Trophoblast cell (in vitro differentiated cells and primary cell): ENCODE data around the gene SNPH.

Experiments
- DNase-seq, 2 donors: peaks; one replicate each; pipeline ENCODE4 v3.0.0-alpha.2; 2016
- H2AFZ ChIP-seq: 2 replicates; pipeline ENCODE4 v1.6.1; 2013; ENCODE audit warnings: low read length, moderate library complexity, mild to moderate bottlenecking; ENCODE audit not compliant: insufficient read depth, poor library complexity
- H2AK5ac ChIP-seq: 2 replicates; pipeline ENCODE4 v1.6.1; 2013; ENCODE audit warnings: mild to moderate bottlenecking, low read length
- H2BK120ac ChIP-seq: 2 replicates; pipeline ENCODE4 v1.6.1; 2013; ENCODE audit warnings: low read length, mild to moderate bottlenecking, moderate library complexity; ENCODE audit not compliant: insufficient read depth, poor library complexity
- H2BK12ac ChIP-seq: 2 replicates; pipeline ENCODE4 v1.6.1; 2013; ENCODE audit warnings: mild to moderate bottlenecking, low read length, moderate library complexity
- H2BK5ac ChIP-seq: 2 replicates; pipeline ENCODE4 v1.6.1; 2013; ENCODE audit warnings: low read length, low read depth, moderate library complexity, mild to moderate bottlenecking; ENCODE audit not compliant: poor library complexity
- H3K14ac ChIP-seq: 2 replicates; pipeline ENCODE4 v1.6.1; 2013; ENCODE audit warnings: mild to moderate bottlenecking, low read length
- H3K18ac ChIP-seq: 2 replicates; pipeline ENCODE4 v1.6.1; 2013; ENCODE audit warnings: mild to moderate bottlenecking, low read length
- H3K23ac ChIP-seq: 2 replicates; pipeline ENCODE4 v1.6.1; 2013; ENCODE audit warnings: low read length
- H3K27ac ChIP-seq: 2 replicates; pipeline ENCODE4 v1.5.1; 2013; ENCODE audit warnings: low read depth, mild to moderate bottlenecking, inconsistent platforms, low read length, moderate library complexity
- H3K27me3 ChIP-seq: 2 replicates; pipeline ENCODE4 v1.6.1; 2013; ENCODE audit warnings: inconsistent platforms, mild to moderate bottlenecking, low read length, moderate library complexity; ENCODE audit not compliant: insufficient read depth
- H3K36me3 ChIP-seq, 2 experiments: 1 replicate in 1 of 2; 2 replicates in 1 of 2; pipeline ENCODE4 v1.6.1; 2013; ENCODE audit warnings: low read length in 2 of 2, mild to moderate bottlenecking in 2 of 2, moderate library complexity in 1 of 2; ENCODE audit not compliant: insufficient read depth in 2 of 2, control insufficient read depth in 1 of 2
- H3K4ac ChIP-seq: 2 replicates; pipeline ENCODE4 v1.6.1; 2013; ENCODE audit warnings: low read depth, mild to moderate bottlenecking, low read length, moderate library complexity
- H3K4me1 ChIP-seq, 2 experiments: 1 replicate in 1 of 2; 2 replicates in 1 of 2; pipeline ENCODE4 v1.6.1; 2013; ENCODE audit warnings: low read length in 2 of 2, mild to moderate bottlenecking in 2 of 2, moderate library complexity in 1 of 2; ENCODE audit not compliant: insufficient read depth in 2 of 2, control insufficient read depth in 1 of 2
- H3K4me2 ChIP-seq: 2 replicates; pipeline ENCODE4 v1.6.1; 2013; ENCODE audit warnings: inconsistent platforms, mild to moderate bottlenecking, low read length, moderate library complexity
- H3K4me3 ChIP-seq: 2 replicates; pipeline ENCODE4 v1.5.1; 2013; ENCODE audit warnings: mild to moderate bottlenecking, low read depth, low read length, inconsistent platforms
- H3K79me1 ChIP-seq: one replicate; pipeline ENCODE4 v1.6.1; 2013; ENCODE audit warnings: low read length
- H3K79me2 ChIP-seq: 2 replicates; pipeline ENCODE4 v1.6.1; 2013; ENCODE audit warnings: low read length, mild to moderate bottlenecking; ENCODE audit not compliant: control insufficient read depth, insufficient read depth, poor library complexity
- H3K9ac ChIP-seq: 2 replicates; pipeline ENCODE4 v1.6.1; 2013; ENCODE audit warnings: mild to moderate bottlenecking, low read length
- H3K9me3 ChIP-seq: 2 replicates; pipeline ENCODE4 v1.6.1; 2013; ENCODE audit warnings: low read depth, mild to moderate bottlenecking, control low read depth, inconsistent platforms, low read length; ENCODE audit not compliant: insufficient read depth
- H4K12ac ChIP-seq: 2 replicates; pipeline ENCODE4 v1.6.1; 2013; ENCODE audit warnings: low read depth, mild to moderate bottlenecking, low read length, moderate library complexity
- H4K8ac ChIP-seq: 2 replicates; pipeline ENCODE4 v1.6.1; 2013; ENCODE audit warnings: low read depth, mild to moderate bottlenecking, low read length, moderate library complexity
- H4K91ac ChIP-seq: one replicate; pipeline ENCODE4 v1.6.1; 2013; ENCODE audit warnings: low read depth, mild to moderate bottlenecking, low read length, moderate library complexity
- WGBS: extraction: QIAGEN DNeasy Blood & Tissue Kit; methylation state at CpG from one replicate; pipeline ENCODE4 v1.1.7; 2013; ENCODE audit warnings: missing lambda C conversion rate; ENCODE audit not compliant: insufficient read length, insufficient coverage; ENCODE audit errors: extremely low coverage; 5-methylcytosine and 5-hydroxymethylcytosine counted together

The SNPH gene

DNA sequence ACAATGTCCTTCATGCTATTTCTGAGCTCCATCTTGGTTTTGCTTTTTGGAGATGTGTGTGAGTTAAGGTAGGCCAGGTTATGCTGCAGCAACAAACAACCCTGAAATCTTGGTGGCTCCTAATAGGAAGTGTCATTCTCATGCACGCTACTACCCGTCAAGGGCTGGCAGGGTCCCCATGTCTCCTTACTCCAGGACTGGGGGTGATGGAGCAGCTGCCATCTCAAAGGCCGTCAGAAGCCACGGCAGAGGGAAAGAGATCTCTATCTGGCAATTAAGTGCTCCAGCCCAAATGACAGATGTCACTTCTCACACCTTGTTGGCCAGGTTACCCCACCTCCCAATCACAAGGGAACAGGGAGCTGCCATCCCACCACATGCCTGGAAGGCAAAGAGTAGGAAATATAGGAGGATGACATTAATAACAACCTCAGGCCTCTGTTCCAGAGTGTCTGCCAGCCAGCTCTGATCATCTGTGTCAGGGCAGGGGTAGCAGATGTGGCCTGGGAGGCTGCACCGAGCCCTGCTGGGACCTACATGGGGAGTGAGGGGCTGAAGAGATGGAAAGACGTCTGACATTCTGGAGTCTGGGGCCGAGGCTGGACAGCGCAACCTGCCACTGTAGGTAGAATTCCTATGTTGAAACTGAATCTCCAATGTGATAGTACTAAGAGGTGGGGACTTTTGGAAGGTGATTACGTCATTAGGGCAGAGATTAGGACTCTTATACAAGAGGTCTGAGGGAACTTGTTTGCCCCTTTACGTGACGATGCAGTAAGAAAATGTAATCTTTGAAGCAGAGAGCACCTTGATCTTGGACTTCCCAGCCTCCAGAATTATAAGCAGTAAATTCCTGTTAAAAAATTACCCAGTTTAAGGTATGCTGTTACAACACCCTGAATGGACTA is 67.6 kb downstream of the SNPH start:
- H3K36me3 ChIP-seq = peaks cover 5 to 9% of the 10 kb centered on the region in 2 experiments

DNA sequence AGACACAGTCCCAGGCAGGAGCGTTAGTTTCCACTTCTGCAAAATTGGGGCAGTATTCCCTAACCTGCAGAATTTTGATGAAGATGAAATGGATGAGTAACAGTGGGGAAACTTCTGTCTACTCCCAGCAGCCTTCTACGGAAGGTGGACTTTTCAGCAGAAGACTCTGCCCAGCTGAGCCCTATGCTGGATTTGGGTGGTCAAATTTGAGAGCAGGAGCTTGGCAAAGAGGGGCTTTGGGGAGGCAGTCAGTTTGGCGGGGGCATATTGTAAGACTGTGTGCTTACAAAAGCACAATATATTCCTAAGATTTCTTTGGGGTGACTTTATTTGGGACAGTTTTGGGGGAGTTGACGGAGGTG is 68.3 kb downstream of the SNPH start:
- H4K8ac ChIP-seq = no peak overlapping the region
- H3K4me3 ChIP-seq = no peak overlapping the region
- peaks cover 5 to 9% of the 10 kb centered on the region in 2 experiments for H3K36me3 ChIP-seq
- H3K23ac ChIP-seq = no peak overlapping the region
- H3K79me2 ChIP-seq = no peaks in the 10 kb centered on the region
- no peak overlapping the region for H3K18ac ChIP-seq
- no peak overlapping the region for H3K27ac ChIP-seq
- H3K9me3 ChIP-seq = no peaks in the 10 kb centered on the region
- no peak for DNase-seq
- no peak overlapping the region for H3K4me2 ChIP-seq
- H2AFZ ChIP-seq = no peak overlapping the region
- H4K12ac ChIP-seq = no peak overlapping the region
- no peak overlapping the region for H2BK120ac ChIP-seq
- no peaks in the 10 kb centered on the region for H3K79me1 ChIP-seq
- H2BK12ac ChIP-seq = no peak overlapping the region
- no peak overlapping the region for H3K4ac ChIP-seq
- no peak overlapping the region for H2AK5ac ChIP-seq
- no peak overlapping the region for H2BK5ac ChIP-seq
- H4K91ac ChIP-seq = no peak overlapping the region
- no peaks in the 10 kb centered on the region for H3K27me3 ChIP-seq
- WGBS = no CpG with 5 or more reads among the region's 4 CpGs
- H3K4me1 ChIP-seq = peaks cover 2 to 9% of the 10 kb centered on the region in 2 experiments
- H3K14ac ChIP-seq = no peak overlapping the region
- no peak overlapping the region for H3K9ac ChIP-seq

More for the DNA sequence above, 67.6 kb downstream of the SNPH start:
- Histone ChIP-seq H3K9me3 (no peaks in the 10 kb centered on the region), H3K79me1 (no peaks in the 10 kb centered on the region), H2BK12ac (no peak overlapping the region), H3K27ac (no peak overlapping the region), H2AFZ (no peak overlapping the region), H3K4ac (no peak overlapping the region), H4K8ac (no peak overlapping the region), H3K79me2 (no peaks in the 10 kb centered on the region), H3K9ac (no peak overlapping the region), H4K12ac (no peak overlapping the region), H2BK120ac (no peak overlapping the region), H3K4me3 (no peak overlapping the region), H2BK5ac (no peak overlapping the region), H3K18ac (no peak overlapping the region), H4K91ac (no peak overlapping the region), H3K14ac (no peak overlapping the region), H3K23ac (no peak overlapping the region), H3K27me3 (no peaks in the 10 kb centered on the region), H3K4me2 (no peak overlapping the region), H2AK5ac (no peak overlapping the region), H3K4me1 (peaks cover 2 to 9% of the 10 kb centered on the region in 2 experiments)
- WGBS = no CpG with 5 or more reads among the region's 11 CpGs
- DNase-seq = no peak

DNA sequence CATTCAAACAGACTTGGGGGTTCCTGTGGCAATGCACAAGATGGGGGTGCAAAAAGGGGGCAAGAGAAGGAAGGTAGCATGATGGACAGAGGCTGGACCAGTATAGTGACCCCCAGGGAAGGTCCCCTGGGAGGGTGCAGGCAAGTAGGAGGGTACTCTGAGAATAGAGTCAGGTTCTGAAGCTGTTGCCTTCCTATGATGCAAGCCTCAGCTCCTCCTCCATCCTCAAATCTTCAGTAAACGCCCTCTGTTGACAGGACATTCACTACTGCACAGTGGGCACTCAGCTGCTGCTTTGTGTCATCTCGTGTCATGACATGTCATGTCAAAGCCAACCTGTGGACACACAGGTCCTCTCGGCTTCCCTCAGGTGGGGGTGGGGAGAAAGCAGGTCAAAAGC is 68.7 kb downstream of the SNPH start:
- H2BK12ac ChIP-seq = no peak overlapping the region
- no peak overlapping the region for H4K12ac ChIP-seq
- H4K8ac ChIP-seq = no peak overlapping the region
- H3K36me3 ChIP-seq = peaks cover 5 to 9% of the 10 kb centered on the region in 2 experiments
- no peaks in the 10 kb centered on the region for H3K79me1 ChIP-seq
- no peak overlapping the region for H3K4me3 ChIP-seq
- H3K18ac ChIP-seq = no peak overlapping the region
- no peak overlapping the region for H3K4ac ChIP-seq
- H3K4me2 ChIP-seq = no peak overlapping the region
- H3K9ac ChIP-seq = no peak overlapping the region
- no peaks in the 10 kb centered on the region for H3K27me3 ChIP-seq
- H4K91ac ChIP-seq = no peak overlapping the region
- no peak overlapping the region for H3K27ac ChIP-seq
- H2AFZ ChIP-seq = no peak overlapping the region
- H3K14ac ChIP-seq = no peak overlapping the region
- DNase-seq = peak in 1 of 2 donors; percentile 32
- no CpG with 5 or more reads among the region's 3 CpGs for WGBS
- H3K4me1 ChIP-seq = peaks cover 2 to 11% of the 10 kb centered on the region in 2 experiments
- H2BK120ac ChIP-seq = no peak overlapping the region
- H3K23ac ChIP-seq = no peak overlapping the region
- no peaks in the 10 kb centered on the region for H3K79me2 ChIP-seq
- no peak overlapping the region for H2BK5ac ChIP-seq
- H3K9me3 ChIP-seq = no peaks in the 10 kb centered on the region
- no peak overlapping the region for H2AK5ac ChIP-seq

DNA sequence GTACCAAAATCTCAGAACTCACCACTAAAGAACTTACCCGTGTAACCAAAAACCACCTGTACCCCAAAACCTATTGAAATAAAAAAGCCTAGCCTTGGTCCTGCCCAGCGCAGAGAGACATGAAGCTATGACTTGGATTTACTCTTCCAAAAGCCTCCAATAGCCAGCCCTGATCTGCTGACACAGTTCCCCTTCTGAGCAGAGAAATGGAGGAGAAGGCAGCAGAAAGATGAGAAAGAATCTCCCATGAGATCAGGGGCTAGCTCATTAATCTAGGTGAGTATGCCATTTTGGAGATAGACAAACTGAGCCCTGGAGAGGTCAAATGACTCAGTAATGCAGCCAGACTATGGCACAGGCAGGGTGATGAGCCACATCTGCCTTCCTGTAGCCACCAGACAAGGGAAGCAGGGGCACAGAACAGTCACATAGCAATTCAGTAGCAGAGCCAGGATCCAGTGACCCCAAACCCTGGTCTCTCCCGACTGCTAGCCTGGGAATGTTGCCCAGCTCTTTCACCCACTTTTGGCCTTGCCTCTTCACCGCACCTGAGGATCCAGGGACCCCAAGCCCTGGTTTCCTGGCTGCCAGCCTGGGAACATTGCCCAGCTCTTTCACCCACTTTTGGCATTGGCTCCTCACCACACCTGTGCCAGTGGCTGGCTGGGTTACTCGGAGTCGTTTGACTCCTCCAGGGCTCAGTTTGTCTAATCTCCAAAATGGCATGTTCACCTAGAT is 70.0 kb downstream of the SNPH start:
- H3K27ac ChIP-seq = no peak overlapping the region
- no peak overlapping the region for H2BK5ac ChIP-seq
- no peak overlapping the region for H2BK120ac ChIP-seq
- H4K91ac ChIP-seq = no peak overlapping the region
- no peak overlapping the region for H4K8ac ChIP-seq
- H3K14ac ChIP-seq = no peak overlapping the region
- no peak overlapping the region for H2AK5ac ChIP-seq
- no peaks in the 10 kb centered on the region for H3K27me3 ChIP-seq
- H3K79me1 ChIP-seq = no peaks in the 10 kb centered on the region
- peaks cover 2 to 14% of the 10 kb centered on the region in 2 experiments for H3K4me1 ChIP-seq
- no peak overlapping the region for H3K18ac ChIP-seq
- H4K12ac ChIP-seq = no peak overlapping the region
- no peak overlapping the region for H3K4ac ChIP-seq
- H3K23ac ChIP-seq = no peak overlapping the region
- peaks cover 5 to 6% of the 10 kb centered on the region in 2 experiments for H3K36me3 ChIP-seq
- H2AFZ ChIP-seq = no peak overlapping the region
- no peaks in the 10 kb centered on the region for H3K9me3 ChIP-seq
- no peak for DNase-seq
- no CpG with 5 or more reads among the region's 6 CpGs for WGBS
- H3K4me2 ChIP-seq = no peak overlapping the region
- no peak overlapping the region for H2BK12ac ChIP-seq
- H3K4me3 ChIP-seq = no peak overlapping the region
- H3K79me2 ChIP-seq = no peaks in the 10 kb centered on the region
- H3K9ac ChIP-seq = no peak overlapping the region
